Stimulated activated CD8-positive, alpha-beta memory T cell treated with anti-CD3 and anti-CD28 coated beads, Interleukin-7, amount 100 ng/mL, for 48 hours (primary cell): ENCODE data around the gene NECAP2.
"Not testable (repeated sequence)": the region's sequence is repeated elsewhere in the genome, so short reads cannot be mapped to it uniquely, and the experiment has no call there.

Source experiments
- DNase-seq, 2 donors: peaks; one replicate each; pipeline ENCODE4 v3.0.0-alpha.2; 2020; ENCODE audit warnings: low read depth in 1 of 2; ENCODE audit errors: extremely low read depth in 1 of 2

Gene NECAP2

GRCh38 chr1:16456151-16456550 lies 15.6 kb downstream of the NECAP2 start:
- DNase-seq: not testable (repeated sequence)

GRCh38 chr1:16458831-16459230 lies 18.3 kb downstream of the NECAP2 start:
- DNase-seq: no peak

- DNase-seq: no peak
Measured at GRCh38 chr1:16459352-16459925, 18.9 kb downstream of the NECAP2 start.

- DNase-seq: no peak
Measured at GRCh38 chr1:16461681-16462080, 21.2 kb downstream of the NECAP2 start.

GRCh38 chr1:16462773-16463330 lies 22.3 kb downstream of the NECAP2 start:
- no peak for DNase-seq

GRCh38 chr1:16464917-16465625 lies 24.5 kb downstream of the NECAP2 start:
- DNase-seq: no peak

- no peak for DNase-seq
Measured at GRCh38 chr1:16468558-16468957, 28.0 kb downstream of the NECAP2 start.

GRCh38 chr1:16474166-16474800 lies 33.8 kb downstream of the NECAP2 start:
- DNase-seq: no peak

GRCh38 chr1:16474891-16475290 lies 34.4 kb downstream of the NECAP2 start:
- not testable (repeated sequence) for DNase-seq

- not testable (repeated sequence) for DNase-seq
Measured at GRCh38 chr1:16475771-16476770, 35.5 kb downstream of the NECAP2 start.

- no peak for DNase-seq
Measured at GRCh38 chr1:16478091-16478490, 37.6 kb downstream of the NECAP2 start.

- DNase-seq: not testable (repeated sequence)
Measured at GRCh38 chr1:16483146-16483545, 42.6 kb downstream of the NECAP2 start.

GRCh38 chr1:16483639-16484500 lies 43.3 kb downstream of the NECAP2 start:
- DNase-seq: not testable (repeated sequence)

GRCh38 chr1:16484501-16484835 lies 43.9 kb downstream of the NECAP2 start:
- DNase-seq: no peak

- no peak for DNase-seq
Measured at GRCh38 chr1:16484931-16485330, 44.4 kb downstream of the NECAP2 start.

- not testable (repeated sequence) for DNase-seq
Measured at GRCh38 chr1:16486316-16486715, 45.8 kb downstream of the NECAP2 start.

- not testable (repeated sequence) for DNase-seq
Measured at GRCh38 chr1:16487011-16487410, 46.5 kb downstream of the NECAP2 start.

GRCh38 chr1:16489195-16489880 lies 48.8 kb downstream of the NECAP2 start:
- not testable (repeated sequence) for DNase-seq

GRCh38 chr1:16491056-16491675 lies 50.6 kb downstream of the NECAP2 start:
- DNase-seq: no peak
